Vagina (tissue), 2 donors: ENCODE measurements around the gene PRLH.

Experiments
- POLR2A ChIP-seq, 2 donors: fragments of 450-650 bp; IDR thresholded peaks; one replicate each; pipeline ENCODE4 v1.6.1; 2017; ENCODE audit warnings: antibody characterized with exemption in 2 of 2, mild to moderate bottlenecking in 2 of 2, moderate library complexity in 2 of 2
- POLR2AphosphoS5 ChIP-seq, 2 donors: sonication (generic); formaldehyde crosslinking; IDR thresholded peaks; one replicate each; pipeline ENCODE4 v1.9.0; 2017; ENCODE audit warnings: antibody characterized with exemption in 2 of 2, mild to moderate bottlenecking in 2 of 2, low read depth in 1 of 2; ENCODE audit not compliant: insufficient read depth in 1 of 2
- TF ChIP-seq, protein P1 (sequence below), 3 experiments: fragments of 450-650 bp in 2 of 3; fragments of 200-600 bp in 1 of 3; sonication (generic) in 1 of 3; IDR thresholded peaks; one replicate each; pipeline ENCODE4 v1.5.1; 2017 to 2019; ENCODE audit warnings: antibody characterized with exemption in 3 of 3, mild to moderate bottlenecking in 2 of 3, moderate library complexity in 2 of 3

DNA sequence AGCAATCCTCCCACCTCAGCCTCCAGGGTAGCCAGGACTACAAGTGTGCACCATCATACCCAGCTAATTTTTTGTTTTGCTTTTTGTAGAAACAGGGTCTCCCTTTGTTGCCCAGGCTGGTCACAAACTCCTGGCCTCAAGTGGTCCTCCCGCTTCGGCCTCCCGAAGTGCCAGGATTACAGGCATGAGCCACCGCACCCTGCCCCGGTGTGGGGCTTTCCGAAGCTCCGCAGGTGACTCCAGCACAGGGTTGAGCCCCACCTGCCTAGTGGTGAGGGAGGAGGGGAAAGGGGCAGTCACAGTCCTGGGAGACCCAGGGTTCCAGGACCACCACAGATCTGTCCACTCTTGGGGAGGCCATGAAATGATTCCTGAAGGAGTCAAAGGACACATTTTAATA lies 5.2 kb downstream of the PRLH start:
- TF ChIP-seq, protein P1, sequence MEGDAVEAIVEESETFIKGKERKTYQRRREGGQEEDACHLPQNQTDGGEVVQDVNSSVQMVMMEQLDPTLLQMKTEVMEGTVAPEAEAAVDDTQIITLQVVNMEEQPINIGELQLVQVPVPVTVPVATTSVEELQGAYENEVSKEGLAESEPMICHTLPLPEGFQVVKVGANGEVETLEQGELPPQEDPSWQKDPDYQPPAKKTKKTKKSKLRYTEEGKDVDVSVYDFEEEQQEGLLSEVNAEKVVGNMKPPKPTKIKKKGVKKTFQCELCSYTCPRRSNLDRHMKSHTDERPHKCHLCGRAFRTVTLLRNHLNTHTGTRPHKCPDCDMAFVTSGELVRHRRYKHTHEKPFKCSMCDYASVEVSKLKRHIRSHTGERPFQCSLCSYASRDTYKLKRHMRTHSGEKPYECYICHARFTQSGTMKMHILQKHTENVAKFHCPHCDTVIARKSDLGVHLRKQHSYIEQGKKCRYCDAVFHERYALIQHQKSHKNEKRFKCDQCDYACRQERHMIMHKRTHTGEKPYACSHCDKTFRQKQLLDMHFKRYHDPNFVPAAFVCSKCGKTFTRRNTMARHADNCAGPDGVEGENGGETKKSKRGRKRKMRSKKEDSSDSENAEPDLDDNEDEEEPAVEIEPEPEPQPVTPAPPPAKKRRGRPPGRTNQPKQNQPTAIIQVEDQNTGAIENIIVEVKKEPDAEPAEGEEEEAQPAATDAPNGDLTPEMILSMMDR (IDR thresholded peaks at IDR 0.05), result no peak
- TF ChIP-seq POLR2A (IDR thresholded peaks at IDR 0.05), result no peak
- no peak for TF ChIP-seq POLR2AphosphoS5 (IDR thresholded peaks at IDR 0.05; ENCODE audit: insufficient read depth in 1 of 2, low read depth in 1 of 2)
